HAP-1 (cell line): ENCODE data around the gene NUTM2A.
"Not testable (repeated sequence)": the region's sequence is repeated elsewhere in the genome, so short reads cannot be mapped to it uniquely, and the experiment has no call there.

Experiments
- DNase-seq, 2 experiments: peaks; one replicate each; pipeline ENCODE4 v3.0.0-alpha.2; 2016 to 2020; ENCODE audit warnings: low spot score in 2 of 2
- H3K27me3 ChIP-seq: fragments of 250-450 bp; sonication (Bioruptor Pico); 2 replicates; pipeline ENCODE4 v1.5.1; 2020; ENCODE audit warnings: low read depth, mild to moderate bottlenecking, moderate library complexity
- H3K36me3 ChIP-seq: fragments of 250-450 bp; sonication (Bioruptor Pico); replicated peaks from 2 replicates; pipeline ENCODE4 v1.5.1; 2020; ENCODE audit warnings: mild to moderate bottlenecking
- H3K4me1 ChIP-seq: fragments of 250-450 bp; sonication (Bioruptor Pico); 2 replicates; pipeline ENCODE4 v1.5.1; 2020; ENCODE audit warnings: mild to moderate bottlenecking
- H3K4me3 ChIP-seq: fragments of 250-450 bp; sonication (Bioruptor Pico); 2 replicates; pipeline ENCODE4 v1.5.1; 2020; ENCODE audit warnings: mild to moderate bottlenecking, moderate library complexity
- H3K9me3 ChIP-seq: fragments of 250-450 bp; sonication (Bioruptor Pico); 2 replicates; pipeline ENCODE4 v1.5.1; 2020; ENCODE audit warnings: mild to moderate bottlenecking, moderate library complexity
- in situ Hi-C: fragments of 300-500 bp; cut with MboI; formaldehyde crosslinking; loops from 3 replicates; pipeline ENCODE4 v1.14.3; 2020; ENCODE audit warnings: low sequenced_read_pairs, inconsistent platforms, mixed read lengths

The NUTM2A gene

GRCh38 chr10:87222789-87223188, 2.5 kb upstream of the NUTM2A start:
- H3K4me1 ChIP-seq, H3K9me3 ChIP-seq, in situ Hi-C loops, DNase-seq, H3K27me3 ChIP-seq, H3K4me3 ChIP-seq, H3K36me3 ChIP-seq: not testable (repeated sequence)

GRCh38 chr10:87228247-87228646, 3.0 kb downstream of the NUTM2A start:
- in situ Hi-C loops, H3K9me3 ChIP-seq, H3K4me3 ChIP-seq, DNase-seq, H3K4me1 ChIP-seq, H3K36me3 ChIP-seq, H3K27me3 ChIP-seq: not testable (repeated sequence)

- DNase-seq, H3K4me3 ChIP-seq, H3K4me1 ChIP-seq, H3K36me3 ChIP-seq, H3K9me3 ChIP-seq, H3K27me3 ChIP-seq, in situ Hi-C loops: not testable (repeated sequence)
These were observed 4.0 kb downstream of the NUTM2A start for GRCh38 chr10:87229211-87229610.

- H3K4me3 ChIP-seq, H3K36me3 ChIP-seq, in situ Hi-C loops, H3K9me3 ChIP-seq, H3K4me1 ChIP-seq, DNase-seq, H3K27me3 ChIP-seq: not testable (repeated sequence)
These were observed 9.6 kb downstream of the NUTM2A start for GRCh38 chr10:87234854-87235253.

- H3K27me3 ChIP-seq, in situ Hi-C loops, DNase-seq, H3K4me1 ChIP-seq, H3K9me3 ChIP-seq, H3K36me3 ChIP-seq, H3K4me3 ChIP-seq: not testable (repeated sequence)
These were observed 12.0 kb downstream of the NUTM2A start for GRCh38 chr10:87237244-87237643.

GRCh38 chr10:87239346-87239808, 14.1 kb downstream of the NUTM2A start:
- H3K4me1 ChIP-seq, H3K9me3 ChIP-seq, in situ Hi-C loops, H3K27me3 ChIP-seq, H3K4me3 ChIP-seq, H3K36me3 ChIP-seq, DNase-seq: not testable (repeated sequence)

- DNase-seq, H3K4me1 ChIP-seq, H3K27me3 ChIP-seq, H3K9me3 ChIP-seq, H3K36me3 ChIP-seq, in situ Hi-C loops, H3K4me3 ChIP-seq: not testable (repeated sequence)
These were observed 16.9 kb downstream of the NUTM2A start for GRCh38 chr10:87242192-87242591.

- in situ Hi-C loops, H3K4me3 ChIP-seq, H3K4me1 ChIP-seq, H3K27me3 ChIP-seq, H3K9me3 ChIP-seq, DNase-seq, H3K36me3 ChIP-seq: not testable (repeated sequence)
These were observed 22.1 kb downstream of the NUTM2A start for GRCh38 chr10:87247335-87247734.

GRCh38 chr10:87248818-87249353, 23.6 kb downstream of the NUTM2A start:
- H3K4me3 ChIP-seq, H3K27me3 ChIP-seq, H3K36me3 ChIP-seq, H3K4me1 ChIP-seq, H3K9me3 ChIP-seq, DNase-seq, in situ Hi-C loops: not testable (repeated sequence)

- H3K9me3 ChIP-seq, H3K36me3 ChIP-seq, H3K27me3 ChIP-seq, H3K4me3 ChIP-seq, in situ Hi-C loops, DNase-seq, H3K4me1 ChIP-seq: not testable (repeated sequence)
These were observed 55.6 kb downstream of the NUTM2A start for GRCh38 chr10:87280749-87281392.
